A549 treated with AZD9567 at 1 μM for 4 hours (cell line): ENCODE data around the gene C11orf86. TPM values are rescaled to one million over a fixed set of nuclear protein-coding genes. Genes with fewer than 3 reads are reported as not detected.

ENCODE experiments used
- total RNA-seq: library from RNA; stranded (reverse); fragments of 200-300 nt; extraction: Qiagen RNA extraction; gene quantifications from 5 replicates; pipeline ENCODE4 v1.2.3, GENCODE V29; 2022; ENCODE audit not compliant: insufficient read depth

The C11orf86 gene
- total RNA-seq: 23.8 to 55.4 TPM (median 44.0 TPM) in 5 replicates

GRCh38 chr11:66974724-66975404, at the start of gene C11orf86:
TSS of gene C11orf86 (plus strand) at chr11:66975304. CDS start at chr11:66975363, 59 bp downstream.

GRCh38 chr11:66958232-66958955, 16.7 kb upstream of the C11orf86 start, which contains the start of gene PC:
TSS of gene PC (minus strand) at chr11:66958383. CDS start at chr11:66872159, 86,224 bp downstream.

GRCh38 chr11:67022961-67023956, 48.2 kb downstream of the C11orf86 start, which contains the start of gene SYT12:
TSS of gene SYT12 (plus strand) at chr11:67023134. CDS start at chr11:67030145, 7,011 bp downstream.

Other genes with a start within 250 kb of the C11orf86 start
- 7.7 to 10.7 TPM (median 8.1 TPM) in 5 replicates for gene SPTBN2, start 246.1 kb upstream of the C11orf86 start, total RNA-seq
- 44.4 to 58.0 TPM (median 54.2 TPM) in 5 replicates for gene RCE1, start 131.9 kb upstream of the C11orf86 start, total RNA-seq
- gene LRFN4, start 118.2 kb upstream of the C11orf86 start, total RNA-seq: 78.2 to 107 TPM (median 96.1 TPM) in 5 replicates
- 26.3 to 41.3 TPM (median 36.9 TPM) in 5 replicates for gene PC, start 16.9 kb upstream of the C11orf86 start, total RNA-seq
- 14.4 to 18.3 TPM (median 16.2 TPM) in 5 replicates for gene SYT12, start 47.8 kb downstream of the C11orf86 start, total RNA-seq
- gene RHOD, start 81.5 kb downstream of the C11orf86 start, total RNA-seq: 33.7 to 51.0 TPM (median 43.7 TPM) in 5 replicates
- 44.3 to 47.2 TPM (median 44.6 TPM) in 5 replicates for gene KDM2A, start 144.0 kb downstream of the C11orf86 start, total RNA-seq